ENCODE data around the gene EXD3. TPM values are rescaled to one million over a fixed set of nuclear protein-coding genes. Genes with fewer than 3 reads are reported as not detected.

The EXD3 gene
- total RNA-seq, 1 experiment from 2014 or later, result 15.3 TPM

GRCh38 chr9:137301081-137301947 is 121.6 kb downstream of the EXD3 start:
- Mint-ChIP-seq H3K9me3 (peaks cover 0 to 2% of the 10 kb centered on the region in 2 experiments; a peak in 3 of 5 replicates), H3K4me1 (peaks cover 36 to 51% of the 10 kb centered on the region in 2 experiments), H3K27me3 (ENCODE audit: low read depth) (peaks cover 39% of the 10 kb centered on the region), H3K4me3 (peak overlapping the region; percentile 80 to 99), H3K27ac (peak overlapping the region in 2 of 3 experiments; percentile 93 to 96; a peak in 4 of 7 replicates), H3K36me3 (ENCODE audit: insufficient read depth in 1 of 3, low read depth in 3 of 3) (peaks cover 0 to 2% (median 0%) of the 10 kb centered on the region in 3 experiments; a peak in 3 of 7 replicates)
- Histone ChIP-seq H3K23ac (ENCODE audit: insufficient read length, low read depth, low read length) (no peak overlapping the region), H4K5ac (ENCODE audit: insufficient read length, low read depth, low read length) (no peak overlapping the region), H3K27ac (ENCODE audit: insufficient read length, low read depth, low read length) (no peak overlapping the region), H2BK120ac (ENCODE audit: low read depth, low read length, poor library complexity, severe bottlenecking) (no peak overlapping the region), H3K4me1 (ENCODE audit: insufficient read depth, low read length) (peaks cover 5% of the 10 kb centered on the region; the same call in 1 of the 2 replicates), H3K79me2 (ENCODE audit: insufficient read depth, low read length) (no peaks in the 10 kb centered on the region), H2BK12ac (ENCODE audit: insufficient read length, low read depth, low read length) (no peak overlapping the region), H3K18ac (ENCODE audit: insufficient read length, low read depth, low read length) (peak overlapping the region; percentile 38), H3K79me1 (ENCODE audit: insufficient read depth, low read depth, low read length, poor library complexity, severe bottlenecking) (no peaks in the 10 kb centered on the region), H4K8ac (replicated peaks; ENCODE audit: insufficient read length, low read depth, low read length) (no peak overlapping the region), H3K9ac (ENCODE audit: extremely low read depth, insufficient read length, low read length) (no peak overlapping the region), H3K56ac (ENCODE audit: insufficient read length, low read depth, low read length) (no peak overlapping the region), H4K91ac (ENCODE audit: insufficient read length, low read depth, low read length) (no peak overlapping the region), H2BK5ac (ENCODE audit: insufficient read length, low read length) (no peak overlapping the region), H3K4ac (ENCODE audit: low read depth, low read length) (no peak overlapping the region), H3K27me3 (ENCODE audit: insufficient read depth, low read length) (peaks cover 5% of the 10 kb centered on the region; the same call in 1 of the 2 replicates), H3K14ac (ENCODE audit: insufficient read depth, low read length) (0 out of 2 replicates have a peak overlapping the region, but pooled peaks have one; percentile 13), H2AK5ac (ENCODE audit: insufficient read length, low read length) (no peak overlapping the region), H3K4me2 (ENCODE audit: insufficient read depth, insufficient read length, low read length) (peak overlapping the region; percentile 31), H3K23me2 (ENCODE audit: insufficient read length, low read depth, low read length, poor library complexity, severe bottlenecking) (peaks cover 7% of the 10 kb centered on the region), H2AFZ (ENCODE audit: low read length) (no peak overlapping the region), H2BK20ac (ENCODE audit: low read depth, low read length, poor library complexity, severe bottlenecking) (no peak overlapping the region), H3K9me3 (ENCODE audit: control insufficient read depth, low read depth, low read length) (no peaks in the 10 kb centered on the region), H3T11ph (ENCODE audit: low read length) (no peak overlapping the region), H4K20me1 (ENCODE audit: control insufficient read depth, insufficient read depth, insufficient read length) (no peaks in the 10 kb centered on the region), H2BK15ac (ENCODE audit: low read depth, low read length) (no peak overlapping the region)
- no CpG with 5 or more reads among the region's 115 CpGs for WGBS (ENCODE audit: extremely low coverage, insufficient read length, low lambda C conversion rate)
- TF ChIP-seq CTCF (conservative IDR thresholded peaks at IDR 0.05), result peak; percentile 47; the same call in 2 of the 3 replicates
- DNase-seq, result peak; percentile 59
